Small intestine (tissue), 7 donors: ENCODE measurements around the gene APPL1. TPM values are rescaled to one million over a fixed set of nuclear protein-coding genes. Genes with fewer than 3 reads are reported as not detected.
A peak's percentile ranks its signal among the peaks of the same experiment; 100 is the strongest.

ENCODE experiments used
- DNase-seq, 2 donors: peaks; one replicate each; pipeline versions ENCODE4 v3.0.0 to v3.0.0-alpha.2; 2013
- FAIRE-seq: peaks from 2 replicates; lab custom pipeline; 2012; peaks lifted over from hg19 to GRCh38; lab: Jason Lieb, UNC
- H3K27ac ChIP-seq, 3 donors: one replicate each; pipeline ENCODE4 v1.5.1; 2013; ENCODE audit warnings: low read length in 2 of 3, mild to moderate bottlenecking in 2 of 3, control low read depth in 1 of 3, inconsistent platforms in 1 of 3, low read depth in 1 of 3, moderate library complexity in 1 of 3
- H3K27me3 ChIP-seq, 3 donors: one replicate each; pipeline ENCODE4 v1.6.1; 2013; ENCODE audit warnings: low read length in 3 of 3, inconsistent platforms in 1 of 3; ENCODE audit not compliant: control insufficient read depth in 3 of 3, insufficient read depth in 3 of 3
- H3K36me3 ChIP-seq, 3 donors: one replicate each; pipeline ENCODE4 v1.6.1; 2013; ENCODE audit warnings: low read length in 3 of 3, inconsistent platforms in 1 of 3, low read depth in 1 of 3, mild to moderate bottlenecking in 1 of 3, moderate library complexity in 1 of 3; ENCODE audit not compliant: control insufficient read depth in 3 of 3, insufficient read depth in 2 of 3
- H3K4me1 ChIP-seq, 3 donors: one replicate each; pipeline ENCODE4 v1.6.1; 2013; ENCODE audit warnings: low read length in 2 of 3, inconsistent platforms in 1 of 3, low read depth in 1 of 3, mild to moderate bottlenecking in 1 of 3, moderate library complexity in 1 of 3; ENCODE audit not compliant: control insufficient read depth in 3 of 3, insufficient read depth in 2 of 3
- H3K4me3 ChIP-seq, 3 donors: one replicate each; pipeline ENCODE4 v1.5.1; 2013; ENCODE audit warnings: low read length in 3 of 3, control low read depth in 1 of 3, inconsistent platforms in 1 of 3, low read depth in 1 of 3, mild to moderate bottlenecking in 1 of 3, moderate library complexity in 1 of 3
- H3K9me3 ChIP-seq, 2 donors: one replicate each; pipeline ENCODE4 v1.6.1; 2013; ENCODE audit warnings: low read depth in 1 of 2, low read length in 1 of 2; ENCODE audit not compliant: control insufficient read depth in 2 of 2, insufficient read depth in 1 of 2
- WGBS, 3 donors: extraction: QIAGEN DNeasy Blood & Tissue Kit; methylation state at CpG; one replicate each; pipeline ENCODE4 v1.1.7; 2013; 5-methylcytosine and 5-hydroxymethylcytosine counted together
- polyA plus RNA-seq, 4 donors: library from polyadenylated mRNA; stranded (reverse) in 3 of 4; unstranded in 1 of 4; fragments of 200-250 nt in 3 of 4; fragments of 120-200 nt in 1 of 4; gene quantifications; one replicate each; pipeline versions ENCODE4 v1.2.1 to v1.2.3, GENCODE V29; 2013
- donor health status: healthy with polysubstance abuse.
- donor health status: control.
- donor health status: control.
- donor health status: Bipolar disorder and iron deficiency.
- donor health status: healthy.

The APPL1 gene
- polyA plus RNA-seq, 4 donors, result 10.1 to 34.3 (median 13.2) TPM

- 81 to 92% (median 86%) methylated on average over 1 of the region's 1 CpG for WGBS, 3 donors
- Histone ChIP-seq H3K36me3 (peaks cover 0 to 26% (median 6%) of the 10 kb centered on the region in 3 donors), H3K4me1 (no peaks in the 10 kb centered on the region), H3K9me3 (no peaks in the 10 kb centered on the region), H3K27me3 (no peaks in the 10 kb centered on the region), H3K4me3 (no peak overlapping the region), H3K27ac (no peak overlapping the region)
- FAIRE-seq (no peak), DNase-seq (no peak)
Measured at GRCh38 chr3:57252404-57252803, 24.9 kb downstream of the APPL1 start.

- Histone ChIP-seq H3K27ac (no peak overlapping the region), H3K27me3 (no peaks in the 10 kb centered on the region), H3K36me3 (peaks cover 6 to 24% (median 12%) of the 10 kb centered on the region in 3 donors), H3K9me3 (no peaks in the 10 kb centered on the region), H3K4me1 (no peaks in the 10 kb centered on the region), H3K4me3 (no peak overlapping the region)
- no peak for DNase-seq
- 82 to 93% (median 91%) methylated on average over 3 of the region's 3 CpGs for WGBS, 3 donors
- FAIRE-seq, result no peak
Measured at GRCh38 chr3:57256844-57257243, 29.3 kb downstream of the APPL1 start.

GRCh38 chr3:57257678-57258077, 30.1 kb downstream of the APPL1 start:
- Histone ChIP-seq H3K4me1 (no peaks in the 10 kb centered on the region), H3K36me3 (peaks cover 6 to 27% (median 11%) of the 10 kb centered on the region in 3 donors), H3K9me3 (no peaks in the 10 kb centered on the region), H3K4me3 (no peak overlapping the region), H3K27me3 (no peaks in the 10 kb centered on the region), H3K27ac (no peak overlapping the region)
- DNase-seq (no peak), FAIRE-seq (no peak)

- peaks cover 7 to 23% (median 13%) of the 10 kb centered on the region in 3 donors for H3K36me3 ChIP-seq
- H3K27ac ChIP-seq, result no peak overlapping the region
- FAIRE-seq, result no peak
- no peaks in the 10 kb centered on the region for H3K27me3 ChIP-seq
- H3K4me1 ChIP-seq, result no peaks in the 10 kb centered on the region
- WGBS, 3 donors, result 92 to 95% (median 94%) methylated on average over 4 of the region's 4 CpGs
- no peak overlapping the region for H3K4me3 ChIP-seq
- peaks cover 0 to 6% of the 10 kb centered on the region in 2 donors for H3K9me3 ChIP-seq
- DNase-seq, result no peak
Measured at GRCh38 chr3:57261119-57261518, 33.6 kb downstream of the APPL1 start.

GRCh38 chr3:57261929-57262328, 34.4 kb downstream of the APPL1 start:
- Histone ChIP-seq H3K36me3 (peaks cover 7 to 21% (median 13%) of the 10 kb centered on the region in 3 donors), H3K4me1 (no peaks in the 10 kb centered on the region), H3K27me3 (no peaks in the 10 kb centered on the region), H3K9me3 (peaks cover 0 to 6% of the 10 kb centered on the region in 2 donors), H3K27ac (no peak overlapping the region), H3K4me3 (no peak overlapping the region)
- DNase-seq, result no peak
- no peak for FAIRE-seq
- WGBS, 3 donors, result 91 to 98% (median 94%) methylated on average over 3 of the region's 3 CpGs

- Histone ChIP-seq H3K4me3 (no peak overlapping the region), H3K27me3 (no peaks in the 10 kb centered on the region), H3K27ac (no peak overlapping the region), H3K9me3 (peaks cover 0 to 4% of the 10 kb centered on the region in 2 donors), H3K4me1 (no peaks in the 10 kb centered on the region), H3K36me3 (peaks cover 5 to 16% (median 10%) of the 10 kb centered on the region in 3 donors)
- FAIRE-seq (peak; percentile 62), DNase-seq (no peak)
- 74 to 98% (median 91%) methylated on average over 1 of the region's 1 CpG for WGBS, 3 donors
Measured at GRCh38 chr3:57268416-57268815, 40.9 kb downstream of the APPL1 start.

- Histone ChIP-seq H3K36me3 (peaks cover 0 to 8% (median 4%) of the 10 kb centered on the region in 3 donors), H3K27me3 (no peaks in the 10 kb centered on the region), H3K9me3 (peaks cover 0 to 8% of the 10 kb centered on the region in 2 donors), H3K4me3 (no peak overlapping the region), H3K27ac (no peak overlapping the region), H3K4me1 (no peaks in the 10 kb centered on the region)
- DNase-seq, result no peak
- 93 to 97% (median 96%) methylated on average over 6 of the region's 6 CpGs for WGBS, 3 donors
- no peak for FAIRE-seq
Measured at GRCh38 chr3:57274845-57275244, 47.3 kb downstream of the APPL1 start.

- DNase-seq (no peak), FAIRE-seq (no peak)
- Histone ChIP-seq H3K4me3 (no peak overlapping the region), H3K36me3 (peaks cover 0 to 6% (median 4%) of the 10 kb centered on the region in 3 donors), H3K27me3 (no peaks in the 10 kb centered on the region), H3K4me1 (no peaks in the 10 kb centered on the region), H3K27ac (no peak overlapping the region), H3K9me3 (peaks cover 0 to 13% of the 10 kb centered on the region in 2 donors)
- 94 to 100% (median 95%) methylated on average over 2 of the region's 2 CpGs for WGBS, 3 donors
Measured at GRCh38 chr3:57275393-57275792, 47.9 kb downstream of the APPL1 start.

GRCh38 chr3:57278237-57278636, 50.7 kb downstream of the APPL1 start:
- no peak overlapping the region for H3K27ac ChIP-seq
- 21 to 71% (median 41%) methylated on average over 1 of the region's 1 CpG for WGBS, 3 donors
- H3K4me3 ChIP-seq, result no peak overlapping the region
- peaks cover 0 to 13% of the 10 kb centered on the region in 2 donors for H3K9me3 ChIP-seq
- DNase-seq (peak; percentile 18 to 73), FAIRE-seq (no peak)
- H3K4me1 ChIP-seq, result no peaks in the 10 kb centered on the region
- H3K36me3 ChIP-seq, result peaks cover 0 to 4% (median 3%) of the 10 kb centered on the region in 3 donors
- H3K27me3 ChIP-seq, result no peaks in the 10 kb centered on the region
